GM23248 (cell line): ENCODE data around the gene CDKAL1.

Experiments
- EZH2 ChIP-seq: fragments of 200-600 bp; sonication (generic); IDR thresholded peaks from 2 replicates; pipeline ENCODE4 v1.6.1; 2018; ENCODE audit warnings: antibody characterized with exemption, mild to moderate bottlenecking; ENCODE audit not compliant: insufficient read depth, poor library complexity, severe bottlenecking
- EZH2phosphoT487 ChIP-seq: fragments of 200-600 bp; sonication (generic); IDR thresholded peaks from 2 replicates; pipeline ENCODE4 v1.6.1; 2018; ENCODE audit warnings: antibody characterized with exemption, moderate library complexity, mild to moderate bottlenecking, low read depth; ENCODE audit not compliant: insufficient read depth

DNA sequence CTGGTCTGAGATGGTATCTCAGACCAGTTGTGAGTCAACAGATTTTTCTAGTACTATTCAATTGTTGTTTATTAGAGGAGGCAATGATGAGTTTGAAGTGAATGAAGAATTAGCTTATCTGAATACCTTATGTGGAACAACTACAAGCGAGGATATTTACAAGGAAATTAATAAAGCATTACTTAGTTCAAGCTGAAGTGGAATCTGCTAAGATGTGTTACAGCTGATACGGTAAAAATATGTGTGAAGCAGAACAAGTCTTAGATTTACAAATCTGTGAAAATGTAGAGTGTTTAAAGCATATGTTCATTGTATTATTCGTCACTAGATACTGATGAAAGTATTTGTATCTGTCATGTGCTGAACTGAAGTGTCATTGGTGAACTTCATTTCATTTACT is 272.4 kb downstream of the CDKAL1 start:
- TF ChIP-seq EZH2 (no peak), EZH2phosphoT487 (no peak)
